GM21619 (cell line): ENCODE results near the gene KRT34.
"Not testable (repeated sequence)": the region's sequence is repeated elsewhere in the genome, so short reads cannot be mapped to it uniquely, and the experiment has no call there.

ENCODE experiments used
- ATAC-seq: cut with Tn5 transposase; IDR thresholded peaks from one replicate; pipeline ENCODE4 v1.9.1; 2021; ENCODE audit not compliant: unreplicated experiment

Gene KRT34

DNA sequence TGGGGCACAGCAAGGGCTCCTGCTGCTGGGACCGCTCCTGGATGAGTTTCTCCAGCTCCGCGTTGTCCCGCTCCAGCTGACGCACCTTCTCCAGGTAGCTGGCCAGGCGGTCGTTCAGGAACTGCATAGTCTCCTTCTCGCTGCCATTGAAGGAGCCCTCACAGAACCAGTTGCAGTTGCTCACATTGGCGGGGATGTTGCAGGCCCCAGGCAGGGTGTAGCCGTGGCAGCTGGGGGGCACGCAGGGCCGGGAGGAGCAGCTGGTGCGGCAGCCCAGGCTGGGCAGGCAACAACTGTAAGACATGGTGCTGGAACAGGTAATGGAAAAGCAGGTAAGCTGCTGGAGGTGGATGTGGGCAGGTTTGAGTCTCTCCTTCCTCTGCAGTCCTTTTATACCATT is at the start of gene KRT34:
KRT34 (minus strand) TSS at position 364 of the 400 bp plus-strand sequence; CDS start at position 304, 60 bp downstream.
- ATAC-seq: not testable (repeated sequence)

DNA sequence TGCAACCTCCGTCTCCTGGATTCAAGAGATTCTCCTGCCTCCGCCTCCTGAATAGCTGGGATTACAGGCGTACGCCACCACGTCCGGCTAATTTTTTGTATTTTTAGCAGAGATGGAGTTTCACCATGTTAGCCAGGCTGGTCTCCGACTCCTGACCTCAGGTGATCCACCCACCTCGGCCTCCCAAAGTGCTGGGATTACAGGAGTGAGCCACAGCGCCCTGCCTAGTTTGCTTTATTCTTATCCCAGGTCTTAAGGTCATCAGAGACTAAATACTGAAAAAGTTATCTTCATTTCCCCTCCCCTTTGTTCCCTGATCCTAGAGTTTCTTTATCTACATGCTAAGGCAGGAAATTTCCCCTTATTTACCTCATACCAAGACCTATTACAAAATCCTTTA is 48.3 kb upstream of the KRT34 start:
- not testable (repeated sequence) for ATAC-seq

DNA sequence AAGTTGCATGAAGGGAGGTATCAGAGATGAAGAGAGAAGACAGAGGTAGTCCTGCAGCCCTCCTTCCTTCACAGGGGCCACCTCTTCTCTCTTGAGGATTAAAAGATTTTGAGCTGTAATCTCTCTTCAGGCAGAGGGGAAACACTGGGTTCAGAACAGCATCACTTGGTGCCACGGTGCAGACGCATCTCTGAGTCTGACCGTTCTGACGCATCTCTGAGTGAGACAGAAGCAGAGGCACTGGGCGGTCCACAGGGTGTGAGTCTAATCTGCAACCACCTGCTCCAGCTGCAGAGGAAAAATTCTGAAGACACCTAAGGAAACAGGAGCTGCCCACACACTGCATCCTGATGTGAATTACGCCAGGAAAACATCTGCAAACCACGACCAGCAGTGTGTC is 47.6 kb upstream of the KRT34 start:
- ATAC-seq: no peak

DNA sequence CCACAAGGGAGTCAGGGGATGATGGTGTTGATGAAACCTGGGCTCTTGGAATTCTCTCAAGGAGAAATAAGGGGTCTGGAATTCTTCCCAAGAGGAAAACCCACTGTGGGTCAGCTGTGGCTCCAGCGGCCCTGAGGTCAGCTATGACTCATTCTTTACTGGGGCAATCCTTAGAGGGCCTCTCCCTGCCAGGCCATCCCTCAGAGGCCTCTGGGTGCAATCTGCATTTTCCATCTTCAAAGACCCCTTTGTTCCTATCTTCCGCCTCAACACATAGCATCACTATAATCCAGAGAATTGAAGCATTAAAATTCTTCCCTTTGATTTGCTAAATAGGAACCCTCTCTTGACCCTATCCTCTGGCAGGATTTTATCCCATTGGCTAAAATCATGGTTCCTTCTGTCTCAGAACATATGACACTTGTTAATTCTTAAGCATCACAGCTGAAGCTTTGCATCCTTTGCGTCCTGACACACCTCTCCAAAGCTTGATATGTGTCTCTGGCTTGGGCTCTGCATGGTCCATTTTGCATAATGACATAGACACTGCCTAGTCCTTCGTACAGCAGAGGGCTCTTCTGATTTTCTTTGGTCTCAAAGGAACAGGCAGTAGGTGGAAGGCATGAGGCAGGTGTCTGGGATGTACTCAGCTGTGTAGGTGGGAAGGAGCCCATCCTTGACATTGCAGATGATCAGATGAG is 46.6 kb upstream of the KRT34 start:
- no peak for ATAC-seq

DNA sequence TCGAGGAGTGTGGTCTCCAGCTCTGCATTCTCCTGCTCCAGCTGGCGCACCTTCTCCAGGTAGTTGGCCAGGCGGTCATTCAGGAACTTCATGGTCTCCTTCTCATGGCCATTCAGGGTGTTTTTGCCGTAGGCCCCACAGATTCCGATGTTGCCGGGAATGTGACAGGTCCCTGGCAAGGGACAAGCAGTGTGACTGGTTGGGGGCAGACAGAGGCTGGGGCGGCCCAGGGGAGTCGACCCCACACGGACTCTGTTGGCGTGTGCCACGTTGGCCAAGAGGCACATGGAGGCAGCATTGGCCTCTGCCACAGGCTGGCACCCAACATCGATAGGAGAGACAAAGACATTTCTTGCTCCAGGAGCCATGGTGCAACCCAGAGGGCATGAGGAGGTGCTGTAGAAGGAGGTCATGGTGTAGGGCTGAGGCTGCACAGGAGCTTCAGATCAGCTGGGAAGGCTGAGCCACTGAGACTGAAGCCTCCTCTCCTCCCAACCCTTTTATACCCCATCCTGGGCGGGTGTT is 42.1 kb upstream of the KRT34 start, which contains the start of gene KRT37:
KRT37 (minus strand) TSS at position 475 of the 525 bp plus-strand sequence; CDS start at position 413, 62 bp downstream.
- ATAC-seq: no peak

DNA sequence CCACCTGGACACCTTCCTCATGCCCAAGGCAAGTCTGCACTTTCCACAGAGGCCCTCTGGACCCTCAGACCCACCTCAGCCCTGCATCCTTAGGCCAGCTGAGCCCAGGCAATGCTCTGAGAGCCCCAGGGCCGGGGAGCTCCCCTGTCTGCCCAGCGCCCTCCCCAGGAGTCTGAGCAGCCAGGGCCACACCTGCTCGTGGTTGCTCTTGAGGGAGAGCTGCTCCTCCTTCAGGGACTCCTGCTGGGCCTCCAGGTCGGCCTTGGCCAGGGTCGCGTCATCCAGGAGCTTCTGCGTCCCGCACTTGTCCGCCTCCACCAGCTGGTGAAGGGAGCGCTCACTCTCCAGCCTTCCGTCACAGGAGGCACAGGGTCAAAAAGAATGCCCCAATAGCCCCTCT is 40.5 kb upstream of the KRT34 start:
- ATAC-seq: not testable (repeated sequence)

DNA sequence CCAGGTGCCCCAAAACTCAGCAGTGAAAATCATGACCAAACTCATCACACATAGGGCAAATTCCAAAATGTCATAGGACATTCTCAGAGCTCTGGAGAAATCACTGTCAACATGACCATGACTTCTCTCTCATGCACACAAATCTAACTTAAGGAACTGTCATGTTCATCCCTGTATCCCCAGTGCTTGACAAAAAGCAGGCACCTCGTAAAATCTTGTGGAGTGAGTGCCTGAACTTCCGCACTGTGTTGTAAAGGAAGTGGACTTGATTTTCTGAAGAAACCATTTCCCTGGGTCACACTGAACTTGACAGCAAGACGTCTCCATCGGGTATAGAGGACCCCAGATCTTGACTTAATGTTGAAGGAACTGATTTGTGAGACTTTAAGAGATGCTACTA is 39.5 kb upstream of the KRT34 start:
- no peak for ATAC-seq

DNA sequence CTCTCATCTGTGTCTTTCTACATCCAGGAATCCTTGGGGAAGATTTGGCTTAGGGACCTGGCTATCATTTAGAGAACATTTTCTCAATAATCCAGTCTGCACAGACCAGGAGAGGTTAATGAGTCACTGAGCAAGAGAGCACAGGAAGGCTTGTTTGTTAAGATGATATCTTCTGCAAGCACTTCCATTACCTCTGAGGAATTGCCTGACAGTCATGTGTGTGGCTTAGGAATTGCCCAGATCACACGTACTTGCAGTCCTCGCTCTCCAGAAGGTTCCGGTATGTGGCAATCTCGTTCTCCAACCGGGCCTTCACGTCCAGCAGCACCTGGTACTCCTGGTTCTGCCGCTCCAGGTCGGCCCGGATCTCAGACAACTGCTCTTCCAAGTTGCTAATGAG is 39.0 kb upstream of the KRT34 start:
- no peak for ATAC-seq

DNA sequence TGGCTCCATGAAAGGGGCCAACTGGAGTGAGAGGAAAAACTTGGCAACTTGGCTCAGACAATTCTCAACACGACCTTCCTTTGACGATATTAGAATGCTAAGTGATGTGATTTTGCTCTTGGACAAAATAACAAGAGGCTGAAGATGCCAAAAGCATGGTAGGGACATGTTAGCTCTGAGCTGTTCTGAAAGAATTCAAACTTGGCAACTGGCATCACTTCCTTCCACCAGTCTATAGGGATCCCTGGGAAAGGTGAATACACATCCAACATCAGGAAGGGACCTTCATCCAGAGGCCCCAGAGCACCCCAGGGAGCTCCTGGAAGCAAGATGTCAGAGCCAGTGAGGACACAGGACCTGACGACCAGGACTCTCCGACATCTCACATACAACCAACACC is 38.0 kb upstream of the KRT34 start:
- ATAC-seq: no peak

DNA sequence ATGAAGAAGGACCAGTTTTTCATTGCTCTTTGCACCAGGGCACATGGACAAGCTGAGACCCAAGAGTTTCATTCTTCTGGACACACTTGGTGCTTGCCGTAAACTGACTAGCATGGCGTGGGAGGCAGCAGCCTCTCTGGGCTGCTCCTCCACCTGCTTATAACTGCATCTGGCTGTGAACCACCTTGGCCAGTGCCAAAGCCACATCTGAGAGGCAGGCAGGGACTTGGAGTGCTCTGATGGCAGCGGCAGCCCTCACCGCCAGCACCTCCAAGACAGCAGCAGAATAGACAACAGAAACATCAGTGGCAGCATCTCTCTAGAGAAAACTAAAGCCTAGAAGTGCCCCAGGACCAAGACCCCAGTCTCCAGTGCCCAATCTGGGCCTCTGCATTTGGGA is 37.6 kb upstream of the KRT34 start:
- no peak for ATAC-seq

DNA sequence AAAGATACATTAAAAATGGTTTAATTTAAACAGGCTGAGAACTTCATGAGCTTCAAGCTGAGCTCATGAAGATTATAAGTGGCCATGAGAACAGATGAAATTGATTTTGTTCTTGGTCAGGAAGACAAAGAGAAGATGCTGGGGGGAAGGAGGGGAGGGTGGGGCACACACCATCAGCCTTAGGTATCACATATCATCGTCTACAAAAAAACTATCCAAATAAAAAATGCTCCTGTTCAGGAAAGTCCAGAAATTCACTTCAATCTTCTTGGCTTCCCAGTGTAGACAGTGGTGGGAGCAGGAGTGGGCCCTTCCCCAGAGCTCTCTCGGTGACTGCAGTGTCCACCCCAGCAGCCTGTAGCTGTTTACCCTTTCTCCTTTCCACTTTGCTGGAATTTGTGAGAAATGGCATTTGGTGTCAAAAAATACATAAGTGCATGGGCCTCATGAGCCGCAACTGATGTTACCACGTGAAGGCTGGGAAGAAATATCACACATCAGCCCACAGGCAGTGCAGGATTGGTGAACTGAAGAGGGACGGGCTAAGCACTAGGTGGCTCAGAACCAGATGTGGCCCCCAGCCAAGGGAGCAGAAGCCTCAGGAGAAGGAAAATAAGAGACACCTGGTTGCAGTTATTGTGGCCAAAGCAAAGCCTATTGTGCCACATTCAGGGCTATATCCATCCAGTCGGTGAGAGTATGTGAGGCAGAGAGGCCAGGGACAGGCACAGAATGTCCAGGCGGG is 36.2 kb upstream of the KRT34 start:
- ATAC-seq: no peak

DNA sequence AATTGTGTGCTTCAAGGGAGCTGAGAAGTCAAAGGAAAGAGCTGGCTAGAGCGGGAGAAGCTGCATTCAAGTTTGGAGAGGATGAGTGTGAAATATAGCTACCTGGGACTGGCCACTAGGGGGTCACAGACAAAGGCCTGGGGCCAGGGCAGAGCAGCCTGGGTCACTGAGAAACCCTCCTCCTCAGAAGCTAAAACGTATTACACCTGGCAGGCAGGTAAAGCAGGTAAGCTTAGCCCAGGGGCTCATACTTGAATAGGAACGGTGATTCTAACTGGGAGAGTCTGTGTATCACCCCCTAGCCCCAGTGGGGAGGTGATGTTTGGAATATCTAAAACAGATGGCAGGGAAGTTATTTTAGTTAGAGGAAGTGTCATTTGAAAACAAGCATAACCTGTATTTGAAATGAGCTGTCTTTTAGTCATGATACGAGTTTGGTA is 35.5 kb upstream of the KRT34 start:
- ATAC-seq: no peak

DNA sequence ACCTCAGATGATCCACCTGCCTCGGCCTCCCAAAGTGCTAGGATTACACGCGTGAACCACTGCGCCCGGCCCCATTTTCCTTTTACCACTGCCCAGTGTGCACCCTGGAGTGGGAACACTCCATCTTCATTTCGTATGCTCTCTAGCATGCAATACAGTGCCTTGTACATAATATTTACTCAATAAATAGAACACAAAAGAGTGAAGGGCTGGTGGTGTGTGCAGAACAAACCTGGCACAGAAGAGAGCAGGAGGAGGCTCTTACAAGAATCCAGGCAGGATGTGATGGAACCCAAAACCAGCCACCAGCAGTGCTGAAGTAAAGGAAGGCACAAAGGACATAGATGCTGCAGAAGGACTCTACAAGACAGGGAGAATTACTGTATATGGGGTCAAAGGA is 35.0 kb upstream of the KRT34 start:
- ATAC-seq: no peak

DNA sequence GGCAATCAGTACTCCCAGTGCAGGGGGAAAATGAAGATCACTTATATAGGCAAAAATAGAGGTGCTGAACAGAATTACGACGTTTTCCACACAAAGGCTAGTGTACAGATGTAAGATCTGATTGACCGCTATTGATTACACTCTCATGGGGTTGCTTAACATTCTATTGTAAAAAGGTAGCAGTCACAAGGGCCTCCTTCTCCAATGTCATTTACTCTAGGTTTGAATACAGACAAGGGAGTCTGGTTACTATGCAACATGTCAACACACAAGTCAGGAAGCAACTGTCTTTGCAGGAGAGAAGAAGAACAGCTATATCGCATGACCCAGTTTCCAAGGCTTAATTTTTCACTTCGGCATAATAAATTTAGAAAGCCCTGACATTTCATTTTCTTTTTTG is 34.4 kb upstream of the KRT34 start:
- no peak for ATAC-seq

DNA sequence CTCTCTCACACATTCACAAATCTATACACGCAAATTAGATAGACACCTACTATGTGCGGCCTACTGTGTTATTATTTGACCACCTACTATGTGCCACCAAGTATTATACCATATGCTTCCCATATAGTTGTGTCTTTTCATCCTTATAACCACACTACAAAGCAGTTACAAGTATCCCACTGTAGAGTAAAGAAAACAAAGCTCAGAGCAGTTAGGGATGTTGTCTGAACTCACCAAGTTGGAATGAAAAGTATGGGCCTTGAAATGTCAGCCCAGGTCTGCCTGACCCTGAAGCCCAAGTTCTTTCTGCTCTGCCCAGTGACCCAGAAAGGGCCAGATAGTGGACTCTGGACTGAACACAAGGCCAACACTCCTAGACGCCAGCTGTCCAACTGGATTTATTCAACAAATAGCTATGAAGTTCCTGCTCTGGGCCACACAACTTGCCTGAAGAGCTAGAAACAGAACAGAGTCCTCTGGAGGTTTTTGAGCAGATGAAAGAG is 33.8 kb upstream of the KRT34 start:
- ATAC-seq: no peak

DNA sequence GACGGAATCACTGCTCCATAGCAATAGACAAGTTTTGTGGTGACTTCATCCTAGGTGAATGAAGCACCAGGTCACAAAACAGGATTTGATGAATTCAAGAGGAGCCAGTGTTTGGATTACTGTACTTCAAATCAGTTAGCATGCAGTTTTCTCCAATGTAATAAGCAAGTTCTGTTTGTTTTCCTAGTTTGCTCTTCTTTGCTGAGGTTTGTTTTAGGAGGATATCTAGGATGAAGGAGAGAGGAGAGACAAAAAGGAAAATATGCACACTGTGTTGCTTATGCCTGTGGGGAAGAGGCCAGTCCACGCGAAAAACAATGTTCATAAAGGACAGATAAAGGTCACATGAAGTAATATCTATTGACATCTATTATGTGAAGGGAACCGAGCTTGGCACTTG is 33.3 kb upstream of the KRT34 start:
- no peak for ATAC-seq

DNA sequence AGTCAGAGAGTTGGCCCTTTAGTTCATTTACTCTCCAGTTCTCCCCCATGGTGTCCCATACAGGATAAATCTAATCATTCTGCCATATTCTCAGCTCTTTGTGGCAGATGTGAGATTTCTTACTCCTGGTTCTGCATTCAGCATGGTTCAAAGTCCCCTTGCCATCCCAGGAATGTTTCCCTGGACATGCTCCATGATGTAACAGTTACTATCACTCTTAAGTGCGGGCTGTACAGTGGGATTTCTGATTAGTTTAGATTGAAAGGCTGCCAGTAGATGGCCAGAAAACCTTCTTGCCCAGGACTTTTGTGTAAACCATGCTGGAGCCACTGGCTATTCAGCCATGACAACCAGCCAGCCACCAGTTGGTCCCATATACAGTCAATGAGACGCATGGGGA is 31.9 kb upstream of the KRT34 start:
- no peak for ATAC-seq

DNA sequence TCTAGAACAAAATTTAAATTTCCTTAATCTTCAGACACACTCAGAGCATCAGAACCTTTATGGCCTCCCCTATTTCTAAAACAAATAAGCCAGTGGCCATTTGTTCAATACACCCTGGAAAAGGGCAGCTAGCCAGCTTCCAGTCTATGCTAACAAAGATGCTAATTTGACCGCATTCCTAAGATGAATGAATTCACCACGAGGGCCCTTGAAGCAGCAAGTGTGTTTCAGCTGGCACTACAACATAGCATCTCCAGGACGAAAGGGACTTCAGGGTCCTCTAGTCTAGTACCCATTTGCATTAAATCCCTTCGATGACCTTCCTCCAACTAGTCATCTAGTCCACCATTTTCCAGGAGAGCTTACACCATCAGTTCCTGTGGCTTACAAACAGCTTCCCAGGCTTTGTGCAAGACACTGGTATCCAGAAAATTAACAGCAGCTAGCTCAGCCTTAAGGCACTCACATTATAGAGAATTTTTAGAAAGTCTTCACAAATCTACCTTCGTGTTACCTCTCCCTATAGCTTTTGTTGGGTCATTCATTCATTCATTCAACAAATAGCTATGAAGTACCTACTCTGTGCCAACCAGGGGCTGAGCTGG is 31.3 kb upstream of the KRT34 start:
- ATAC-seq: no peak

DNA sequence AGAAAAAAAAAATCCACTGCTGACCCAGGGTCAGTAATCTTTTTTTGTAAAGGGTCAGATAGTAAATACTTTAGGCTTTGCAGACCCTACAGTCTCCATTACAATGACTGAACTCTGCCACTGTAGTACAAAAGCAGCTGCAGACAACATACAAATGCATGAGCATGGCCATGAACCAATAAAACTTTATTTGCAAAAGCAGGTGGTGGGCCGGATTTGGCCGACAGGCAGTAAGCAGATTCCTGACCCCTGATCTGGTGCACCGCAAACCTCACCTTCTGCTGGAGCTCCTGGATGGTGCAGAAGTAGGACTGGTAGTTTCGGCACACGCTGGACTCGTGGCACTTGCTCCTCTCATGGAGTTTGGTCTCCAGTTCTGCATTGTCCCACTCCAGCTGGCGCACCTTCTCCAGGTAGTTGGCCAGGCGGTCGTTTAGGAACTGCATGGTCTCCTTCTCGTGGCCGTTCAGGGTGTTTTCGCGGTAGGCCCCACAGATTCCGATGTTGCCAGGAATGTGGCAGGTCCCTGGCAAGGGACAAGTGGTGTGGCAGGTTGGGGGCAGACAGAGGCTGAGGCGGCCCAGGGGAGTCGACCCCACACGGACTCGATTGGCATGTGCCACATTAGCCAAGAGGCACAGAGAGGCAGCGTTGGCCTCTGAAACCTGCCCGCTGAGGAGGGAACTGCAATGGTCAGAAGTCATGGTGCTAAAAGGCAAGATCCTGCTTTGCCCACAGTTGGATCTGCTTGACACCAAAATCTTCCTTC is 29.1 kb upstream of the KRT34 start:
- no peak for ATAC-seq

DNA sequence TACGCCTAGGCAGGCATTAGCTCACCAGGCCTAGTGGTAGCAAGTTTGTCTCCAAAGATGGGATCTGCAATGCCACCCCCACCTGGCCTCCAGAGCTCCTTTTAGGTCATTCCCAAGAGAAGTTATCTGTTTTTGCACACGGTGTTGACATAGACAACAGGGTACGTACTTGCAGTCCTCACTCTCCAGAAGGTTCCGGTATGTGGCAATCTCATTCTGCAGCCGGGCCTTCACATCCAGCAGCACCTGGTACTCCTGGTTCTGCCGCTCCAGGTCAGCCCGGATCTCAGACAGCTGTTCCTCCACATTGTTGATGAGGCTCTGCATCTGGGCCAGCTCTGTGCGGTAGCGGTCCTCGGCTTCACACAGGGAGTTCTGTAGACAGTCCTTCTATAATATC is 25.1 kb upstream of the KRT34 start:
- no peak for ATAC-seq

DNA sequence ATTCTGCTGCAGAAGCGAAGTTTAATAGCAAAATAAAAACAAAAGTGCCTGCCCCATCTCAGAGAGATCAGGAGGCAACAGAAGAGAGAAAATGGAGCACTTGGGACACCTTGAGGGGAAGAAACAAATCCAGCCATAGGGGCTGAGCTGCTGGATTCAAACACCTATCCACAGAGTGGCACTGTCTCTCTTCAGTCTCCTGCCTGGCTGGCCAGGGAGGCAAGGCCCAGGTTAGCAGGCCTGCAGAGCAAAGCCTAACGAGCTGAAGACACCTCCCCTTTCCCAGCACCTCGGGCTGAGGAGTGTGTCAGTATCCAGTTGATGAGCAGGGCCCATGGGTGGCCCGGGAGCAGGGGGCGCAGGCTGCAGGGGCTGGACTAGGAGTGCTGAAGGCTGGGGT is 24.1 kb upstream of the KRT34 start:
- no peak for ATAC-seq
